HG03565 (cell line): ENCODE results near the gene GK2.

Source experiments
- ATAC-seq: cut with Tn5 transposase; IDR thresholded peaks from one replicate; pipeline ENCODE4 v1.9.1; 2021; ENCODE audit warnings: mild to moderate bottlenecking, moderate library complexity; ENCODE audit not compliant: unreplicated experiment

The GK2 gene

GRCh38 chr4:79408063-79408462 is at the start of gene GK2:
Gene GK2, minus strand, starts transcription at chr4:79408228. Its CDS starts 28 bp downstream, at chr4:79408200.
- no peak for ATAC-seq

GRCh38 chr4:79455216-79455615 is 47.2 kb upstream of the GK2 start:
- ATAC-seq, result no peak

GRCh38 chr4:79454656-79455055 is 46.6 kb upstream of the GK2 start:
- ATAC-seq, result no peak

- no peak for ATAC-seq
Observed at GRCh38 chr4:79450053-79450452, 42.0 kb upstream of the GK2 start.

- no peak for ATAC-seq
Observed at GRCh38 chr4:79446145-79446544, 38.1 kb upstream of the GK2 start.

- no peak for ATAC-seq
Observed at GRCh38 chr4:79445371-79445781, 37.3 kb upstream of the GK2 start.

- no peak for ATAC-seq
Observed at GRCh38 chr4:79442422-79442821, 34.4 kb upstream of the GK2 start.

GRCh38 chr4:79439489-79439888 is 31.5 kb upstream of the GK2 start:
- no peak for ATAC-seq

GRCh38 chr4:79431839-79432238 is 23.8 kb upstream of the GK2 start:
- ATAC-seq, result no peak

- no peak for ATAC-seq
Observed at GRCh38 chr4:79429113-79429903, 21.3 kb upstream of the GK2 start.

- no peak for ATAC-seq
Observed at GRCh38 chr4:79426989-79427388, 19.0 kb upstream of the GK2 start.

- no peak for ATAC-seq
Observed at GRCh38 chr4:79425586-79425985, 17.6 kb upstream of the GK2 start.

GRCh38 chr4:79421483-79421882 is 13.5 kb upstream of the GK2 start:
- ATAC-seq, result no peak

- ATAC-seq, result no peak
Observed at GRCh38 chr4:79413886-79414285, 5.9 kb upstream of the GK2 start.

- no peak for ATAC-seq
Observed at GRCh38 chr4:79413032-79413885, 5.2 kb upstream of the GK2 start.

- no peak for ATAC-seq
Observed at GRCh38 chr4:79404666-79405065, 3.4 kb downstream of the GK2 start.

- no peak for ATAC-seq
Observed at GRCh38 chr4:79403356-79403755, 4.7 kb downstream of the GK2 start.

GRCh38 chr4:79402332-79402851 is 5.6 kb downstream of the GK2 start:
- no peak for ATAC-seq

GRCh38 chr4:79399076-79399475 is 9.0 kb downstream of the GK2 start:
- ATAC-seq, result no peak

- no peak for ATAC-seq
Observed at GRCh38 chr4:79397951-79398350, 10.1 kb downstream of the GK2 start.

GRCh38 chr4:79396794-79397193 is 11.2 kb downstream of the GK2 start:
- ATAC-seq, result no peak

- no peak for ATAC-seq
Observed at GRCh38 chr4:79395841-79396240, 12.2 kb downstream of the GK2 start.
